GM19397 (cell line): ENCODE results near the gene CALR.
"Not testable (repeated sequence)": the region's sequence is repeated elsewhere in the genome, so short reads cannot be mapped to it uniquely, and the experiment has no call there.

Experiments used
- ATAC-seq: cut with Tn5 transposase; IDR thresholded peaks from one replicate; pipeline ENCODE4 v1.9.1; 2021; ENCODE audit warnings: mild to moderate bottlenecking, moderate library complexity; ENCODE audit not compliant: unreplicated experiment

The CALR gene

DNA sequence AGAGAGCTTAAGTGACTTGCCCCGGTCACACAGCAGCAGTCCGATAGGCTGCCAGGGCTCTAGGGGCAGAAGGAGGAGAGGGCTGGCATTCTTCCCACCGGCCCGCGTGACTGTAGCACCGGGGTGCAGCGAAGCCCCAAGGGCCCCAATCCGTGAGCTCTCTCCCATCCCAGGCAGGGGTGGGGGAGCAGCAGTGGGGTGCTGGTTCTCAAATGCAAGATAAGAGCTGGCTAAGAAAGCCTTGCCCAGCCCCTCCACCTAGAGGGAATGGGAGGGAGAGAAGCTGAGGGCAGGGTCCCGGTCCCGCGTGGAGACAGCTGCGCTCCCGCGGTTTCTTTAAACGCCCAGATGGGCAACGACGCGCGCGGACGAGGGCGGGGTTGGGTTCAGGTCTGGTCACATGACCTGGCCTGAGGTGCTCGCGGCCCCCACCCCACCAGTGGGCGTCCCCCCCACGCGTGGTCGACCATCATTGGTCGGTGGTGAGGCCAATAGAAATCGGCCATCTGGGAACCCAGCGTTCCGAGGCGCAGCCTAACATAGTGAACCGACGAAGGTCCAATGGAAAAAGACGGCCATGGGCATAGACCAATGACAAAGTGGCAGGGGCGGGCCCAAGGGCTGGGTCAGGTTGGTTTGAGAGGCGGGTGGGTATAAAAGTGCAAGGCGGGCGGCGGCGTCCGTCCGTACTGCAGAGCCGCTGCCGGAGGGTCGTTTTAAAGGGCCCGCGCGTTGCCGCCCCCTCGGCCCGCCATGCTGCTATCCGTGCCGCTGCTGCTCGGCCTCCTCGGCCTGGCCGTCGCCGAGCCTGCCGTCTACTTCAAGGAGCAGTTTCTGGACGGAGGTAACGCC lies at the start of gene CALR:
TSS of gene CALR (plus strand) at position 683 of the 852 bp plus-strand sequence. CDS start at position 754, 71 bp downstream.
- peak; percentile 83 for ATAC-seq

DNA sequence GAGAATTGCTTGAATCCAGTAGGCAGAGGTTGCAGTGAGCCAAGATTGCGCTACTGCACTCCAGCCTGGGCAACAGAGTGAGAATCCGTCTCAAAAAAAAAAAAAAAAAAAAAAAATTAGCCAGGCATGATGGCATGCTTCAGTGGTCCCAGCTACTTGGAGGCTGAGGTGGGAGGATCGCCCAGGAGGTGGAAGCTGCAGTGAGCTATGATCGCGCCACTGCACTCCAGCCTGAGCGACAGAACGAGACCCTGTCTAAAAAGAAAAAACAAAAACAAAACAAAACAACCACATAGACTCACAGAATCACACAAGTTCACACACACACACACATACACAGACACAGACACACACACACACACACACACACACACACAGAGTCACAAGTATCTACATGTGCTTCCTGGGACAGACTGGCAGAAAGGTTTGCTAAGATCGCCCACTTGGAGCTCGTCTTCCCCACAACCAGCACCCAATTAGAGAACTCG lies 48.1 kb upstream of the CALR start:
- not testable (repeated sequence) for ATAC-seq

DNA sequence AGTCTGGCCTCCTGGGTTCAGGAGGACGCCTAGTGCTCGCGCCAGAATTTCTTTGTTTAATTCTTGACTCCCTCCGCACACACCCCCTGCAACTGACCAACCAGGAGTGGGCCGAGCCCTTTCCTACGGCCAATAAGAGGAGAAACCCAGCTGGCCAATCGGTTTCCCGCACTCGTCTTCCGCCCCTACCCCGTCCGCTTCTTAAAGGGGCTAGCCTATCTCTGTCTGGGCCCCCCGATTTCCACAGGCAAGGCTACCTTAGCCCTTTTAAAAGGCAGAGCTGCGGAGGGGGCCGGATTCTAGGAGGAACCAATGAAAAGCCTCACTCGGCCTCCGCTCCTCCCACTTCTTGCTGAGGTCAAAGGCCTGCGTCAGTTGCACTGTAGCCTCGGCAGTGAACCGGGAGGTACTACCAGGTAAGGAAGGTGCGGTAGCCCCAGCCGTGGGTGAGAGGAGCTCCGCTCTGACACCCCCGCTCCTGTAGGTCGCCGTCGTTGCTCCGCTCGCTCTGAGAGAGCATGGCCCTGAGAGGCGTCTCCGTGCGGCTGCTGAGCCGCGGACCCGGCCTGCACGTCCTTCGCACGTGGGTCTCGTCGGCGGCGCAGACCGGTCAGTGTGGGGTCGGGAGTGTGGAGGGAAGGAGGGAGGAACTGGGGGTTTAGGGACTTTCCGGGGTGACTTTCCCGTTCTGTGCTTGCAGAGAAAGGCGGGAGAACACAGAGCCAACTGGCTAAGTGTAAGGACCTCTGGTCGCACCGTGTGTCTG lies 47.4 kb upstream of the CALR start, which contains the start of gene GCDH:
TSS of gene GCDH (plus strand) at position 374 of the 766 bp plus-strand sequence. CDS start at position 519, 145 bp downstream.
- peak; percentile 91 for ATAC-seq

DNA sequence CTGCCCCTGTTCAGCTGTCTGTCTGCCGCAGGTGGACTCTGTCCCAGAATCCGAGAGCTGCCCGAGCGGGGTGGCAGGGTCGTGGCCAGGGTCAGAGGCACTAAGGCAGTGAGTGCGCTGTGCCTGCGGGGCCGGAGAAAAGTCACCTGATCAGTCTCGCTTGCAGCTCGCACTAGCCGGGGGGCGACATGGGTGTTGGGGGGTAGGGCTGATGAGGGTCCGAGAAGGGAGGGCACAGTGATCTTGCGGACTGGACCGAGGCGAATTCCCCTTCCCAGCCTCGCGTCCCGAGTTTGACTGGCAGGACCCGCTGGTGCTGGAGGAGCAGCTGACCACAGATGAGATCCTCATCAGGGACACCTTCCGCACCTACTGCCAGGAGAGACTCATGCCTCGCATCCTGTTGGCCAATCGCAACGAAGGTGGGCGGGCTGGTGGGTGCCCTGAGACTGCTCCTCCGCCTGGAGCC lies 46.8 kb upstream of the CALR start:
- no peak for ATAC-seq

DNA sequence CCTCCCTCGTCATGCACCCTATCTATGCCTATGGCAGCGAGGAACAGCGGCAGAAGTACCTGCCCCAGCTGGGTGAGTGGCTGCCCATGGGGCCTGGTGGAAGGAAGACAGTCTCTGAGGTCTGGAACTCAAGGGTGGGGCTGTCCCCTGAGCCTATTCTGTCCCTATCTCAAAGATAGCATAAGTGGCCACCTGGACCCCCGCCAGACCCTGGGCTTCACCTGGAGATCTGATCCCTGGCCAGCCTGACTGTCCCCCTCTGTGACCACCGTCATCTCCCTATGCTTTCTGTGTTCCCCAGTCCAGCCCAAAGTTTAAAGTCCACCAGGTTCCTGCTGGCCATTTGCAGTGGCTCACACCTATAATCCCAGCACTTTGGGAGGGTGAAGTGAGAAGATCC lies 44.8 kb upstream of the CALR start:
- no peak for ATAC-seq

DNA sequence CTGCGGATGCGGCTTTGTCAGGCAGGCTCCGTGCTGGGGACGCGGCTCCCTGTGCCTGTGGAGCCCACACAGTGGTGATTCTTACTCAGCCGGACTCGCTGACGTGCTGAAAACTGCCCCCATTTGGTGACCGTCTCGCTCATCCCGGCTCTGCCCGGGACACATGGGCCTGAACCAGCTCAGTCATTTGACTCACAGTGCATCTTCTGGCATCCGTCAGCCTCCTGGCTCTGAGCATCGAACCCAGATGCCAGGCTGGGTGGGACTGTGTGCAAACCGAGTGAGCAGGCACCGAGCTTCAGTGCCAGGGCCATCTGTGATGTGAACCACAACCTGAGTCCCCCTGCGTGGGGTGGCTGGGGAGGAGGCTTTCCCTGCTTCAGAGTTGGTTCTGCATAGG lies 41.9 kb upstream of the CALR start:
- ATAC-seq = no peak

DNA sequence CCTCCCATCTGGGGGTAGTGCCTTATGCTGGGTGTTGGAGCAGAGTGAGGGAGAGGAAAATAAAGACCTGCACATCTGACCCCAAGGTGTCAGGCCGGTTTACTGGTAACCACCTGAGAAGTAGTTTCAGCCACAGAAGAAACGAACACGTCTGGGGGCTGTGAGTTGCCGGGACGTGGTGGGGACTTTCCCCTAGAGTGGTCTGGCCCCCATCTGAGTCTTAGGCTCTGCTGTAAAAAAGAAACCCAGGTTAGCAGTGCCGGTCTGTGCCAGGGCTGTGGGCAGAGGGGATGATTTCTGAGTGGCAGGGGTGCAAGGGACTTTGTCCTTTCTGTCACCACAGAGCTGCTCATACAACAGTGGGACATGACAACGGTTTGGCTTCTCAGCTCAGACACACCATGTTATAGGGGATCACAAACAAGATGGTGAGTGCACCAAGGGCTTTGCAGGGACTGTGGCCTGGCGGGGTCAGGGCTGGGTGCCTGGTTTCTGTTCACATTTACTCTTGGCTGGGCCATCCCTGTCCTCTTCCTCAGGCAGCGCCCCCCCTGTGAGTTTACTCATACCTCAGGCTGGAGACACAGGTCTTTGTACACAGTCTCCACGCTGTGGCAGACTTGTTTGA lies 38.4 kb upstream of the CALR start:
- ATAC-seq = peak; percentile 70

DNA sequence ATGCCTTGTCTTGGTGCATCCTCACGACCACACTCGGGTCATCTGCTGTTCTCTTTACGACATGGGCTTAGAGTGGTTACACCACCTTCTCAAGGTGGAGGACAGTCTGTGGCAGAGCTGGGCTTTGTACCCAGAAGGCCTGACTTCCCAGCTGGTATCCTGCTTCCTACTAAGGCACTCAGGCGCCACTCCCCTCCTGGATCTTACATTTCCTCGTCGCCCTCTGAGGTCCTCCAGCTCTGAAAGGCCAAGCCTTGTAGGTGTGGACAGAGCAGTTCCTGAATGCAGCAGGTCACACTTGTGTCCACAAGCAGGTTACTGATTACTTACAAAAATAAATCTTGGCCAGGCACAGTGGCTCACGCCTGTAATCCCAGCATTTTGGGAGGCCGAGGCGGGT lies 31.2 kb upstream of the CALR start:
- ATAC-seq = no peak

DNA sequence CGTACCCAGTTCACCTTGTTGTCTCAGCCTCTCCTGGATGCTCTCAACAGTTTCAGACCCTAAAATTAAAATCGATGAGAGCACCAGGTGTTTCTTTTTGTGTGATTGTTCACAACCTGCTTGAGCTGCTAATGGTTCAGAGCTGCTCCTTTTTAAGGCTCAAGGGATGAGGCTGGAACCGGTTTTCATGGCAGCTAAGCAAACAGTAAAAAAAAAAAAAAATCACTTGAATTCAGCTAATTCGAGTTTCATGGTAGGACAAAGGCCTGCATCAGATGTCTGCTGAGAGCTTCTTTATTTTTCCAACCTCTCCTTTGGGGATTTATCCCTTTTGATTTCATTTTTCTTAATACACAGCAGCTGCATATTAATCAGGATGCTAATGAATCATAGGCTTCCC lies 25.8 kb upstream of the CALR start:
- no peak for ATAC-seq

DNA sequence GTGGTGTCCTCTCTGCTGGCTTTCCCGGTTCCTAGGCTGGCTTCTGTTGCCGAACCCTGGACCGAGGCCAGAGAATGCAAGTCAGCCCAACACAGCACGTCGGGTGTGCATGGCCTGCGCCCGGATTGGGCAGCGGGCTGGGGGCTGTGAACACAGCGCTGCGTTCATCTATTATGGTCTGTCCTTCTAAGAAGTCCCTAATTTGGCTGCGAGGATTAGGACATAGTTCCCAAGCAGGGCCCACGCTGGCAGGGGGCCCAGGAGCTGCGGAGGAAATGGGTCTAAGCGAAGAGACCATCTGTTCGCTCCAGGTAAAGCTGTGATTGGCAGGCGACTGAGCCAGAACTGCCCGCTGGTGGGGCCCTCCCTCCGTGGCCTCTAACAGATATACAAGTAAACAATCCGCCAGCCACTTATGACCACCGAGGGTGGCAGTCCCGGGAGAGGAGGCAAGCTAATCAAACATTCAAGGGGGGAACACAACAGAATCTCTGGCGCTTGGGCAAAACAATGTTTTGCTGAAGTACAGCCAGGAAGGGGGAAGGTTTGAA lies 25.3 kb upstream of the CALR start:
- no peak for ATAC-seq

DNA sequence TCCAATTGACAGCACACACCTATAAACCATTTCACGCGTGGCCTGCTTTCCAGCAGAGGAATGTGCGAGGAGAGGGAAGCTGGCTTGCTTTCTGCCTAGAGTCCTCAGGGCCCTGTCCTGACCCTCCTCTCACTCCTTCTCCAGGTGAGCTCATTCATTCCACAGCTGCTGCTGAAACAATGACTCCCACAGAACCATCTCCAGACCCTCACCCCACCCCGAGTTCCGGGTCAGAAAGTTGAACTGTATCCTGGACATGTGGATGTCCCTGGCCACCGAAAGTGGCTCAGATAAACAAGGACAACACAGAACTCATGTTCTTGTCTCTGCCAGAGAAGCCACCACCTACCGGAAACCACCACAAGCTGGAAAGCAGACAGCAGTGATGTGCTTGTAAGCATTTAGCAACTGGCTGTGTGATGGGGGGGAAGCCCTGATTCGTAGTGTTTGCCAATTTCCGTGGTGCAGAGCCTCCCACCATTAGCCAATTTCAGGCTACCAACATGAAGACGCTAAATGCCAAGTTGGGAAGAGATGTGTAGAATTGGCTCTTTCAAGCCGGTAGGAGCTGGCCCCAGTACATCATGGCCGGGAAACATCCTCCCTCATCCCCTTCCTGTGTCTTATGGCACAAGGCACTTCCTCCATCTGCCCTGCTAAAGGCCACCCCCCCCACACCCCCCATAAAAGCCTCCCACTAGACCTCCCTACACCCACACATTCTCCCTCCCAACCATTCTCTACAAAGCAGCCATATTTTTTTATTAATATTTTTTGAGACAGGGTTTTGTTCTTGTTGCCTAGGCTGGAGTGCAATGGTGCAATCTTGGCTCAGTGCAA lies 24.3 kb upstream of the CALR start:
- ATAC-seq = no peak

DNA sequence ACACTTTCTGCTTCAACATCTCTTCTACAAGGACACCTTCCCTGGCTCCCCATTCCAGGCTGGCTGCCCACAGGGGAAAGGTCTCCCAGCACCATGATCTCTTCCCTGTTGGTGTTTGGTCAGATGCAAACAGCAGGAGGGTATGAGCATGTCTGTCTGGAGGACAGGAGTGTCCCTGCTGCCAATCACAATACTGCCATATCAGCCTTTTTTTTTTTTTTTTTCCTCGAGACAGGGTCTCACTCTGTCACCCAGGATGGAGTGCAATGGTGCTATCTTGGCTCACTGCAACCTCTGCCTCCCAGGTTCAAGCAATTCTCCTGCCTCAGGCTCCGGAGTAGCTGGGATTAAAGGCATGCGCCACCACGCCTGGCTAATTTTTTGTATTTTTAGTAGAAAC lies 22.5 kb upstream of the CALR start:
- not testable (repeated sequence) for ATAC-seq

DNA sequence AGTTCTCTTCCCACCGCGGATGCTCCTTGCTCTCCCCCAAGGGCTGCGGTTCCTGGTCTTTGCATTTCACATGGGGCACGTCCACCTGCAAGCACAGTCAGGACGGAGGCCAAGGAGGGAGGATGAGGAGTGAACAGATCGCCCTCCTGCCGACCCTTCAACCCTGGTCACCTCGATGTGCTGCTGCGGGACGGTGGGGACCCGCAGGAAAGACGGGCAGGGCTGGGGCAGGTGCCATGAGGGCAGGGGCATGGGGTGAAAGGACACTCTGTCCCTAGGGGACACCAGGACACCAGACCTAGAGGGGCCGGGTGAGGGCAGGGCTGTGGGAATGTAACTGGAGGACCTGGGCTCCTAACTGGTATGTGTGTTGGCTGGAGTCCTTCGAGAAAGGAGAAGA lies 20.2 kb upstream of the CALR start:
- no peak for ATAC-seq

DNA sequence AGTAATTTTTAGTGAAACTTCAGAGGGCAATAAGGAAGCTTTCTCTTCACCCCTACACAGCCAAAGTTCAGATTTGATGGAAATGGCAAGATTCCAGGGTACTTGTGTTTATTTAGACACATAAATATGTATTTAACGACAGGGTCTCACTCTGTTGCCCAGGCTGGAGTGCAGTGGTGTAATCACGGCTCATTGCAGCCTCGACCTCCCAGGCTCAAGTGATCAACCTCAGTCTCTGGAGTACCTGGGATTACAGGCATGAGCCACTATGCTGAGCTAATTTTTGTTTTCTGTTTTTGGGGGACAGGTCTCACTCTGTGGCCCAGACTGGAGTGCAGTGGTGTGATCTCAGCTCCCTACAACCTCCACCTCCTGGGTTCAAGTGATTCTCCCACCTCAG lies 17.4 kb upstream of the CALR start:
- no peak for ATAC-seq

DNA sequence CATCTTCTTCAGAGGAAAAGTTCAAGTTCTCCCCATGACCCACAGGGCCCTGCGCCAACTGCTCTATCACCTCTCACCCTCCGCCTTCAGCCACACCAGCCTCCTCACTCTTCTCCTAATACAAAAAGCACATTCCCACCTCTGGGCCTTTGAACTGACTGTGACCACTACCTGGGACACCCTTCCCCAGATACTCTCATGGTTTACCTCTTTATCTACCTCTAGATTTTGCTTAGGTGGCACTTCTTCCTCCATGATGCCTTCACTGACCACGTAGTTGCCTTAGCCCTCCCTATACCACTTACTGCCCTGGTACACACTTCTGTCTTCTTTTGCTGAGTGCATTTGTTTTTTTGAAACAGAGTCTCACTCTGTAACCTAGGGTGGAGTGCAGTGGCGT lies 15.4 kb upstream of the CALR start:
- no peak for ATAC-seq

DNA sequence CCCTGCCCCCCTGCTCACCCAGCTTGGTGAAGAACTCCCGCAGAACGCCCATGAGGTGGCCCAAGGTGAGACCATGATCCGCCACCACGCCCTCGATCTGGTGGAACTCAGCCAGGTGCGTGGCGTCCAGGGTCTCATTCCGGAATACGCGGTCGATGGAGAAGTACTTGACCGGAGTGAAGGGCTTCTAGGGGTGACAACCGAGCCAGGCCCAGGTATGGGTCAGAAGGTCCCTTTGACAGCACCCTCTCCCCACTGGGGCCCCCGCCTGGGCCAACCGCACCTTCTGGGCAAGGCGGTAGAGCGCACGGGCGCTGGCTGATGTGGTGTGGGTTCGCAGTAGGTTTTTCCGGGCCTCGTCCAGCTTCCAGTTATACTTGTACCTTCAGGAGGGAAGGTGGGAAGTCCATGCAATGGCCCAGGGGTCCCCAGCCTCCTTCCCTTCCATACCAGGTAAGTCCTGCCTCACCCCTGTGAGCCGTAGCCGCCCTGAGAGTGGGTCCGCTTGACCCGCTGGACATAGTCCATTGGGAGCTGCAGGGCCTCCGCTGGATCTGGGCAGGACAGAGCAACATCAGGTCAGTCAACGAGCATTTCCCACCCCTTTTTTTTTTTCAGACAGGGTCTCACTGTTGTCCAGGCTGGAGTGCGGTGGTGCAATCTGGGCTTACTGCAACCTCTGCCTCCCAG lies 13.6 kb upstream of the CALR start:
- no peak for ATAC-seq

DNA sequence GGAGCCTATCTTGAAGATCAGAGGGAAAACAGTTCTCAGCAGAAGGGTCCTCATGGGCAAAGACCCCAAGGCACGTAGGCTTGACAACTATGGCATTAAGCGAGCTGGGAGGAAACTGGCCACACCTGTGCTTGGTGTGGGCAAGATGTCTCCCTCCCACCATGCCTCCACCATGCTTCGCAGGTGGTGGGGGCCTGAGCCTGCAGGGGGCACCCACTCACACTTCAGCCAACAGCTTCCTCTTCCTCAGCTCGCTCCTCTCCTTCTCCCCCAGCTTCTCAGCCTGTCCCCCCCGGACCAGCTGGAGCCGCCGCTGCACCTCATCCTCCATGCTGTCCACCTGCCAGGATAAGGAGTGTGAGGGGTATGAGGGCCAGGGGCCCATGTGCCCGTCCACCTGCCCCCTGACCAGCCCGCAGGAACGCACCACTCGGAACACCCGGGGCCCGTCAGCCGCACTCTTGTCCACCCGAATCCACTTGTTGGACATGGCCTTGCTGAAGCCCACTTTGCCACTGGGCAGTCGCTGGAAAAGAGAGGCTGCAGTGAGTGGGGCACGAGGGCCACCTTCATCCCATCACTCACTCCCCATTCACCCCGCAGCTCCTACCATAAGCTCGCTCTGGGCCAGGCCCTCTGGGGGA lies 8.3 kb upstream of the CALR start:
- no peak for ATAC-seq

DNA sequence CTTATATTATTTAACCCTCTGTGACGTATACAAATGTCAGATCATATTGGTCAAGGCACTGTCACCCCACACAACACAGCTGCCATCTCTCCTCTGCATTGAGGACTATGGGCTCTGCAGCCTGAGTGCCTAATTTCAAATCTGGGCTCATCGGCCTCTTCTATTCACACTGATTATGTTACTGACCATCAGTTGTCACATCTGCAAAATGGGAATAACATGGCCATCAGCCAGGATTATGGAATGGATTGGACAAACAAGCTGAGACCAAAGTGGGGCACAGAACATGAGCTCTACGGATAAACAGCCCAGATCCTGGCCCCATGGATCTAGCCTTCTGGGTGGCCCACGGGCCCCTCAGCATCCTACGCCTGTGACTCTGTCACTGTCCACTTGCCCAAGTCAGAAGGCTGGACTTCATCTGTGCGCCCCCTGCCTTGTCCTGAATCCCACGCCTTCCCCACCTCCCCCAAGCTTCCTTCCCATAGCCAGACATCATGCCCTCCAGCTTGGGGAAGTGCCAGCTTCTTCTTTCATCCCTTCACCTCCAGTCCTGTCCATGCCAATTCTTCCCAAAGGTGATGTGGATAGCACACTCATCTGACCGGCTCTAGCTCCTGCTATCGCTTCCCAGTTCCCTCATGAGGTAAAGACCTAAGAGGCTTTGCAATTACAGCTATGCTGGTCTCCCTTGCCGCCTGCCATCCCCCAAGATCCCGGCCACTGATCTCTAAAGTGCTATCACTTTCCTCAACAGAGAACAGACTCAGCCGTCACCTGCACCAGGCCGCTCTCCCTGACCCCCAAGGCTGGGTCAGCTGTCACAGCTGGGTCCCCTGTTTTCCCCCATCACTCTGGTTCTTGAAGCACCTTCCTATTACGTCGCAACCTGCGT lies 5.8 kb upstream of the CALR start:
- no peak for ATAC-seq
